NCI-H1694 treated with DMSO at 0.1 percent for 48 hours (cell line): ENCODE measurements around the gene MTREX.

Experiments used
- DNase-seq: peaks from one replicate; lab custom pipeline; 2025; lab: John Stamatoyannopoulos, UW

The MTREX gene

DNA sequence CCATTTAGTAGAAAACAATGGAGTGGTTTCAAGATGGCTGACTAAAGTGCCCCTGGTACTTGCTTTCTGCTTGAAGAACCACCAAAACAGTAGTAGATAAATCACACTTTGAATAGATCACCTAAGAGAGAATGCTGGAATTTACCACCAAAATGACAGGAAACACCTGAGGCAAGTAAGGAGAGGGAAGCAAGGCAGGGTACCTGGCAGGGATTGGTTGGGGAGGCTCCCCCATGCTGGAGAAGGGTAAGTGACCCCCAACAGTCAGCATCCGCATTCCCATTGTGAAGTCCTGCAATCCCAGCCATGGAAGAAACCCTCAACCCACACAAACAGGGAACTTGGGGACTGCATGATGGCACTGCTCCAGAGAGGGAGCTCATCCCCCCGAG, 121.4 kb downstream of the MTREX start:
- no peak for DNase-seq

DNA sequence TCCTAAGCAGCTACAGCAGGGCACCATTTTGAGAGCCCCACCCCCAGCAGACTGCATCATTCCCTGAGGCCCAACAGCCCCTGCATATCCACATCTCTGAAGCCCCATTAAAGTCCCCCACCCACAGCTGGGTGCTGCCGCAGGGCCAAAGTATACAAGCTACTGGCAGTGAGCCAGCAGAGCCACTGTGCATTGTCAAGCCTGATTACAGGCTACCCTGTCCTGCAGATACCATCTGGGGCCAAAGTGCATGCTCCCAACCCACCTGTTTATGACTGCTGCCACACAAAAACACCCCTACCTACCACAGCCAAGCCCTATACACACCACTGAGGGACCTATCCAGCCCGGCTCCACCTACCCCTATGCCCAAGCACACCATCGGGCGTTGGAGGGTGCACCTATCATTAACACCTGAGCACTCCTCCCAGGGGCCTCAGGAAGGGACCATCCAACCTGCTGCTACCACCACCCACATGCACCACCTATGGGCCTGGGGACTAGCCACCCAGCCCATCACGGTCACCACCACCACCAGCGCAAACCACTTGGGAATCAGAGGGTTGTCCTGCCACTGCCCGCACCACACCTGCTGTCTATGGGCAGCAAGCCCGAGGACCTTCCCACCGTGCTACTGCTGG, 121.9 kb downstream of the MTREX start:
- DNase-seq = no peak

DNA sequence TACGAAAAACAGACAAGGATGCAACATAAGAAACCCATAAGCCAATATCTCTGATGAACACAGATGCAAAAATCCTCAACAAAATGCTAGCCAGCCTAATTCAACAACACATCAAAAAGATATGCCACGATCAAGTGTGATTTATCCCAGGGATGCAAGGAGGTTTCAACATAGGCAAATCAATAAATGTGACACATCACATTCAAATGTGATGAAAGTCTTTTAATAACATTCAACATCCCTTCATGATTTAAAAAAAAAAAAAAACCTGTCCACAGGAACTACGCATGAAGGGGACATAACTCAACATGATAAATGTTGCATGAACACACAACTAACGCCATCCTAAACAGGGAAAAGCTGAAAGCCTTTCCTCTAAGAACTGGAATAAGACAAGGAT, 124.8 kb downstream of the MTREX start:
- DNase-seq = no peak

DNA sequence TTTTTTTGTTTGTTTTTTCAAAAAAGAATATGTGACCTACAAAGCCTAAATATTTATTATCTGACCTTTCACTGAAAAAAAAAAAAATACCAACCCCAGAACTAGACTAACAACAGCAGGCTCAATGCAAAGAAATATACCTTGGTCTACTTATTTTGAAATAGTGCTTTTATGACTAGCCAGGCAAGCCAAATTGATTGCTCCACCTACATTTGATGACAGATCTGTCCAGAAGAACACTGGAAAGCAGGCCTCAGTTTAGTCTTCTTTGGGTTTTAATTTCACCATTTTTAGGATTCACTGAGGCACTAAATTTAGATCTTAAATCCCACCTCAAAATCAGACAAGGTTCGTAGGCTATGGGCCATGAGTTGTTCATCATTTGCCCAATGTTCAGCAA, 129.7 kb downstream of the MTREX start:
- DNase-seq = no peak

DNA sequence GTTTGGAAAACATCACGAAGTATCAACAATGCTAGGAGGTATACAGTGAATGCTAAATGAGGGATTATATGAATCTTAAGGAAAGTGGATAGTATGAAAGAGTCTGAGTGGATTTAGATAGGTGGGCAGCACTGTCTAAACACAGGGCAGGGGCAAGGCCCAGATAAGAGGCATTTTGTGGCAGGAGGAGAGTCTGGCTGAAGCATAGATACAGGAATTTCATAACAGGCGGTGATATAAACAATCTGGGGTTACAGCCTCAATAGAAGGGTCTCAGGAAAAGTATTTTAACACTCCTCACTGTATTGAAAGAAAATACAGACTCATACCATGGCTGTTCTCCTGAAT, 130.0 kb downstream of the MTREX start:
- no peak for DNase-seq

DNA sequence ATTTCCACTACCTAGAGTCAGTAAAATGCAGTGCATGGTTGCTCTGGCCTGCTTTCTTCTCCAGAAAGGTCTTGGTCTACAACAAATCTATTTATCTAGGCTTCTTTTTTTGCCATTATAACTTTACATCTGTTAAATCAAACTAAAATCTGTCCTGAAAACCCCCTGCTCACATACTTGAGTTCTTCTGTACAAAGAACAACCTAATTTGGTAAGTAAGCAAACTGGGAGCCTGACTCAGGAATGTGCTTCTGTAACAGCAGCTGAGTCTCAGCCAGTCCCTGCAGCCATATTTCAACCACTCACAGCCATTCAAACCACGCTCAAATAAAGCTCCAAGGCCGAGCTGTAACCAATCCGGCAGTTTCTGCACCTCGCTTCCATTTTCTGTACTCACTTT, 131.2 kb downstream of the MTREX start:
- no peak for DNase-seq

DNA sequence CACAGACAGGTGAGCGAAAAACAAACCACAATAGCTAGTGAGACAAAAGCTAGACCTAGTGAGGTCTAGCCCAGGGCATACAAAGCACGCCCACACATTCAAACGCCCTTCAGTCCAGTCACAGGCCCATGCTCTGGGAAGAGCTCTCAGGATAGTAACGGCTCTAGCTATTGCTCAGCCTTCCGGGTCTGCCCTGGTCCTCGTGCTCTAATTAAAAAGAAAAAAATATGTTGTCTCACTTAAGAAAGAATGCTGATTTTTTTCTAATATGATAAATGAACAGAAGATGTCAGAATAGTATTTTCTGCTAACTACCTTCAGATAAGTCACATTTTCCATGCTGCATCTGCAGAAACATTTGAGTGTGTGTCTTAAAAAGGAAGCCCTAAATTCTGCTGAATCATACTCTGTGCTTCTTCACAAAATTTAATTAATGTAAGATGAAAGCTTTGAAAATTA, 132.4 kb downstream of the MTREX start:
- no peak for DNase-seq

DNA sequence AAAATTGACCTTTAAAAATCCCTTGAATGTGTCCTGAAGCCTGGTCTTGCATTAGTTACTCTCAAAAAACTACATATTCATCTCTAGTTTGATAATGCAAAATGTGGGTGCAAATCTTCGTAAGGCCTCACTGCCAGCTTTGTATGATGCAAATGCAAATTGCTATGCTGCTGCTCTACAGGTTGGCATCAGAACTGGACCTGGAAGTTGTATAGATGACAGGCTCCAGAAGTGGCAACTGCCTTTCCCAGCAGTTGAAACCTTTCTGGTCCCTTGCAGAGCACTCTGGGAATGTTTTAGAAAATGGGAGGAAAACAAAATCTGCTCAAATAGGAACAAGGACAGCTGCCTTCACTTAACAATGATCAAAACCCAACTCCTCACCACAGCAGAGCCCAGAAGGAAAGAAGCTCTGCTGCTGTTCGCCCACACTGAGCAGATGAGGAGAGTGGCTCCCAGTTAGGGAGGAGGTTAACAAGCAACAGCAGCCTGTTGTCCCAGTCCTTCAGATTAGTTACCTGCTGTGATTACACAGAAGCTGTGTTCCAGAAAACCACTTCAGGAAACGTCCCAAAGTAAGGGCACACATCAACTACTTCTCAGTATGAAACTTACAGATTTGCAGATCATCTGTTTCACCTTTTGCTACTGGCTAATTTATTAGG, 133.4 kb downstream of the MTREX start:
- no peak for DNase-seq

DNA sequence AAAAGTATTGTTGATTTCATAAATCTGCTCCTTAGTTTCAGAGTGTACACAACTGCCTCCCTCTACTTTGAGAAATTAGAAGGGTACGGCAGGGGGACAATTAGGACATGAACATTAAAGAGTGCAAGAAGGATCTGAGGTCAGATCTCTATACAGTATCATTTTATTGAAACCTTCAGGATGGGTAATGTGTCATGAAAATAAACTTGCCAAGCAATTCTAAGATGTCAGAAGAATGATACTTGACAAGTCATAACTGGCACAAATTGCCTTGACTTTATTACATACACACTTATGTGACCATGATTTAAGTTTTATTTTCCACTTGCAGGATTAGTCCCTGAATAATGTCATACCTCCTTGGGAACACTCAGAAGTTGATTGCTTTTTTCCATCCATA, 134.2 kb downstream of the MTREX start:
- no peak for DNase-seq

DNA sequence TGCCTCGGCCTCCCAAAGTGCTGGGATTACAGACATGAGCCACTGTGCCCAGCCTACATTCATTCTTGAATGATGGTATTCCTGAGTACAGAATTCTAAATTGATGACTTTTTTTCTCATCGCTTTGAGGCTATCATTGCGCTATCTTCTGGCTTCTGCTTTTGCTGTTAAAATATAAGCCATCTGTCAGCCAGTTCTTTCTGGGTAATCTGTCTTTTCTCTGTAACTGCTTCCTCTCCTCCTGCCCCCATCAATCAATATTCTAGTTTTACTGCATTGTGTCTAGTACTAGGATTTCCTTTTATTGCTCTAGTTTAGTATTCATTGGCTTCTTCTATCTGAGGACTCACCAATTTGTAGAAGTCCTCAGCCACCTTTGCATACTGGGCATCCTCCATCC, 138.0 kb downstream of the MTREX start:
- DNase-seq = no peak

DNA sequence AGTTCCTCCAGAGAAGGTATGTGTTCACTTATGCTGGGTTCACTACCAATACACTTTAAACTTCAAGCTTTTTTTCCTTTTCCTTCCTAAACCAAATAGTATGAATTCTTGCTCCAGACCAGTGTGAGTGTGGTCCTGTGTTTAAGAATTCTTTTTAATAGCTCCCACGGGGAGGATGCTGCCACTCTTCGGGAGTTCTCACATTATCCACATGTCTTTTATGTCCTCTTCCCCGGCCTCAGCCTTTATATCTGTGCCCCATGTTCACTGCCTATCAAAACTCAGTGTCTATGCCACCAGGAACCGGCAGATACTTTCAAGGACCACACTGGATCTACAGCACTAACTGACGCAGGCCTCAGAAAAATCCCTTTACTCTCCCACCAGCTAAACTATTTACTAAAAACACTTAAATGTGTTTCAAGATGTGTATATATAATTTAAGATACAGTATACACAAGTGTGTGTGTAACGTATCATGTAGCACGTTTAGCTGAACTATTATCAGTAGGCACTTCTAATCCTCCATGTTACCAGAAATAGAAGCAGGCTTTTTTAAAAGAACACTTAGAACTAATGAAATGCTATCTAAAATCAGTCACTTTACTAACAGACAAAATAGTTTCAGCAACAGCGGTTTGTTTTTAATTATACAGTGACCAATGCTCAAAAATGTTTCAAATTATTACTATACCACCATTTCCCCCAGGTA, 139.0 kb downstream of the MTREX start:
- DNase-seq = no peak

DNA sequence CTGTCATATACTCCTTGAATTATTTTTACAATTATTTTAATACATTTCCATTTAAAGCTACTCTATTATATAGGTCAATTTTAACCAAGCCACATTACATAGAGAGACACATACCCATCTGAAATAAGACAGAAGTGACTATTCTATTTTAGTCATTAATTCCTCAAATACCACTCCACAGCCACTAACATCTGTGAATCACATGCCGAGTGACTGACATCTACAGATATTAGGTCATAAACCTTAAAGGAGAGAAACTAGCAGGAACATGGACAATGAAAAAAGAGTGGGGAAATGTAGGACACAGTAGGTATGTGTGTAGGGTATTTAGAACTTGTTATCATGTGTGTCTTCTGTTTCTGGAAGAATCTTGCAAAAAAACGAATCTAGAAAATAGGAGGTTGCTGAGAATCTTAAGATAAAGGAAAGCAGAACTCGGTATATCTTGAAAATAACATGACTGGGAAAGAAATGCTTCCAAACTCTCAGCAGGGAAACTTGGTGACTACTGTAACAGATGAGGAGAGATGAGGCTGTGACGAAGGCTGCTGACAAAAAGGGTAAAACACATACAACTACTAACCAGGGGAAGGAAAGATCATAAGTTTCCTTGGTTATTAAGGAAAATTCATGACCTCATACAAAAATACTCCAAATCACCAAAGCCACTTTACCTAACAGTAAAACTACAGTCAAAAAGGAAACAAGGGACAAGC, 142.4 kb downstream of the MTREX start:
- no peak for DNase-seq

DNA sequence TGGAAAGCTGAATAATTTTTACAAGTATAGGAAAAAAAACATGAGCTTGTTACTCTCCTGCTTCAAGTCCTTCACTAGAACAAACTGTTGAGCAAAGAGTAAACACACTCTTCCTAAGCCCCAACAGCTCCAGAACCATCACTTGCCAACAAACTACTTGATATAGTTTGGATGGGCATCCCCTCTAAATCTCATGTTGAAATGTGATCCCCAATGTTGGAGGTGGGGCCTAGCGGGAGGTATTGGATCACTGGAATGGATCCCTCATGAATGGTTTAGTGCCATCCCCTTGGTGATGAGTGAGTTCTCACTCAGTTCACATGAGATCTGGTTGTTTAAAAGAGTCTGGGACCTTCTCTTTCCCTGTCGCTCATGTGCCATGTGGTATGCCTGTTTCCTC, 144.2 kb downstream of the MTREX start:
- no peak for DNase-seq

DNA sequence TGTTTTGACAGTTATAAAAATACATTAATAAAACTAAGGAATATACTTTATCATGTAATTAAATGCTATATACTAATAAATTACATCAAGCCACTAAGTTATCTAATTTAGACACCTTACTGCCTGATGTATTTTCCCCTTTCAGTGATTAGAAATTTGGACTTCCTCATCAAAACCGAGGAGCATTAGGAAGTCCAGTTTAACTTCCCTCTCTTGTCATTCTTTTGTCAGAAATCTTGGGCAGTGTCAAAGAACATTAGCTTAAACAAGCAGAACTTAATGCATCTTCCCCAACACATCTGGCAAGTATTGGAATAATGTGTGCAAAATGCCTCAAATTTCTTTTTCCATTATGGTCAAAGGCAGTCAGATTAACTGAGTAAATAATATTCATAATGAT, 145.4 kb downstream of the MTREX start:
- DNase-seq = no peak

DNA sequence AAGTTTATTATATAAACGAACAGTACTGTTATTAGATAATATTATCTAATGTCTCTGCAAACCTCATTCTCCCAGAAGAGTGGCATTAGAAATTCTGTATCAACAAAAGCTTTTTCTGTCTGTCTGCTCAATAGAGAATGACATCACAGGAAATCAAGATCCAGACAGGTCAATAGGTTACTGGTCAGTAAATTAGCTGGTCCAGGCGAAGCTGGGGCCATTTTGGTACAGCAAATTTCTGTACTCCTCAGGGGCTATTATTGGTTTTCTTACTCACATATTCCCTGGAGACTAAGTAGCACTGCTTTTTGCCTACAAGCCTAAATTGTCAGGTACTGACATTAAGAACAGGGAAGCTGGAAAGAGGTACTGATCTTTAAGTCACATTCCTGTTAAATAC, 146.5 kb downstream of the MTREX start:
- DNase-seq = no peak

DNA sequence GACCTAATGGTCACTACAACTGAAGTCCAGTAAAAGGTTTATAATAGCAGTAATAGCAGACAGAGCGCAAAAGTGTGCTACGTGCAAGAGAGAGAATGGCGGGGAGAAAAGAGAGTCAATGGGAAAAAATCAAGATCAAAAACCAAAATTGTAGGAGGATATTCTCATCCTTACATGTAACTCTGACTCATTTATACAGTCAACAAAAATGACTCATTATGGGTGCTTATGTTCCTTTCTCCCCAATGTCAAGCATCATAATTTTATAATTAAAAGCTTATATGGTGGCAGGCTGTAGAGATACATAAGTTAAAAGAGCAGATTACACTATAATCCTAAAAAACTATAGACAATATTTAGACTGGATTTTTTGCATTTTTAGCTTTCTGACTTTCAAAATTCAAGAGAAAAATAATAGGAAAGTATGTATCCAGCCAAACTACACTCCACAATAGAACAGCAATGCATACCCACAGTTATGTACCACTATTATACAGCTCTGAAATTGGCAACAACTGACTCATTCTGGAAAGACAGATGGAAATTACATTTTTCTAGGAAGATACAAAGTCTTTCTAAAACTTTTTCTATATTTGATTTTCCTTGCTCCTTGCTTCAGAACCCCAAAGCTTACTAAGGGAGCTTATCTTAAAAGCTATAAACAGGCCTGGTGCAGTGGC, 148.6 kb downstream of the MTREX start:
- no peak for DNase-seq

DNA sequence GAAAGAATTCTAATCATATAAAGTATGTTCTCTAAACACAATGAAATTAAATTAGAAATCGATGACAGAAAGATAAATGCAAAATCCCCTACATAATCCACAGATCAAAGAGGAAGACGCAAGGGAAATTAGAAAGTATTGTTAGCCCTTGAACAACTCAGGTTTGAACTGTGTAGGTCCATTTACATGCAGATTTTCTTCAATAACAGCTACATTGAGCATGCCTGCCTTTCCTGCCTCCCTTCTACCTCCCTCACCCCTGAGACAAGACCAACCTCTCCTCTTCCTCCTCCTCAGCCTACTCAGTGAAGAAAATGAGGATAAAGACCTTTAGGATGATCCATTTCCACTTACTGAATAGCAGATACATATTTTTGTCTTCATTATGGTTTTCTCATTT, 151.8 kb downstream of the MTREX start:
- no peak for DNase-seq

DNA sequence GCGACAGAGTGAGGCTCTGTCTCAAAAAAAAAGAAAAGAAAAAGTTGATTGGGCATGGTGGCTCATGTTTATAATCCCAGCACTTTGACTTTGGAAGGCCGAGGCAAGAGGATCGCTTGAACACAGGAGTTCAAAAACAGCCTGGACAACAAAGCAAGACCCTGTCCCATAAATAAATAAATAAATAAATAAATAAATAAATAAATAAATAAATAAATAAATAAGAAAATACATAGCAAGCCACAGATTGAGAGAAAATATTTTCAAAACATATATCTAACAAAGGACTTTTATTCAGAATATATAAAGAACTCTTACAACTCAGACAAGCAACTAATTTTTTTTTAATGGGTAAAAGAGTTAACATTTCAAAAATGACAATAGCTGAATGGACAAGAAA, 155.8 kb downstream of the MTREX start:
- no peak for DNase-seq

DNA sequence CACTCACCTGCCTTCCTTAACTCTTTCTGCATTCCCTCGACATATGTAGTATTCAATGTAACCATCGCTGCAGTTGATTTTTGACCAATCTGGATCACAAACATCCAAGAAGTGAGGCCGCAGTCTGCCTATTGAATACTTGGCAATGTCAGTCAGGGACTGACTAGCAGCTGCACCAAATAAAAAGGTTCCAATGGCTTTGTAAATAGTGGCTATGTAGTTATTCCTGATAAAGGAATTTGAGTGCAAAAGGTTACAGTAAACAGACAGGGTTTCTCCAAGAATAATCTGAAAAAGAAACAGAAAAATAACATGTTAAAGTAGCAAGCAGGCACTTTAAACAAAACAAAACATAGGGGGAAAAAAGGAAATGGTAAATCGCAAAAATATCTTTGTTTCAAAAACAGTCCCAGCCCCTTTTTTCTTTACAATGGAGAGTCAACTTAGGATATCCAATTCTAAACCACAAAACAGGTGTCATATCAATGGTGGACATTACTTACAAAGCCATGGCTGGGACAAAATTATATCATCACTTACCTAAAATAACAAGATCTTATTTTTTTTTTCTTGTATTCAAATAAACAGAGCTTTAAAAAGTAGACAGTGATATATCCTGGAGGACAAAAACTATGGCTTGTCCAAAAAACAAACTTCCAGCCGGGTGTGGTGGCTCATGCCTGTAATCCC, 160.2 kb downstream of the MTREX start:
- no peak for DNase-seq

DNA sequence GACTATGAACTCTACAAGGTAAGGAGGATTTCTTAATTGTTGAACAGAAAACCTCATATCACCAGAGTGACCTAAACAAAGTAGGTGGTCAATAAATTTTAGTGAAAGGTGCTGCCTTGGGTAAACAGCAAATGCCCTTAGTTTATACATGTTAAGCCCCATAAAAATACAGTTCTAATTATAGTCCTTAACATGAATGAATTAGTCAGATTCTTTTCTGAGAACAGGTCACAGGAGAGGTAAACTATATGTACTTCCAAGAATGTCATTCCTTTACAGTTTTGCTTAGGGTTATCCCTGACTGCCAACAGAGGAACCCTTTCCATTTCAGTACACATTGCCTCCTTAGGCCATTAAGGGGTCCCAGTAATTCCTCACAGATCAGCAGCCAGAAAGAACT, 162.1 kb downstream of the MTREX start:
- no peak for DNase-seq

DNA sequence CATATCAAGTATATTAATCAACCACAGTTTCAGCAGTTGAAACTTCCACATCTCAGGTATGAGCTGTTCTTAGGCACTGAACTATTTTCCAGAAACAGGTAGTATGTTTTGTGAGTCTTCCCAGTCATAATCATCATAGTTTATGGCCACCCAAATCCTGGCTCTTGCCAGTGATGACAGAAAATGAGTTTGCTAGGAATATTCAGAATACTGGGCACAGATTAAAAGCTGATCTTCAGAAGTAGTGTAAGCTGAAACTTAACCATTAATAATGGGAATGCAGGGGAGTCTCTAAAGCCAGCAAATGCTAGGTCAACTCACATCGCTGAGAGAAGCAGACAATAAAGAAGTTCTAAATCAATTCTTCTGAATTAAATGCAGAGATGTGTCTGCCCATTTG, 162.5 kb downstream of the MTREX start:
- no peak for DNase-seq

DNA sequence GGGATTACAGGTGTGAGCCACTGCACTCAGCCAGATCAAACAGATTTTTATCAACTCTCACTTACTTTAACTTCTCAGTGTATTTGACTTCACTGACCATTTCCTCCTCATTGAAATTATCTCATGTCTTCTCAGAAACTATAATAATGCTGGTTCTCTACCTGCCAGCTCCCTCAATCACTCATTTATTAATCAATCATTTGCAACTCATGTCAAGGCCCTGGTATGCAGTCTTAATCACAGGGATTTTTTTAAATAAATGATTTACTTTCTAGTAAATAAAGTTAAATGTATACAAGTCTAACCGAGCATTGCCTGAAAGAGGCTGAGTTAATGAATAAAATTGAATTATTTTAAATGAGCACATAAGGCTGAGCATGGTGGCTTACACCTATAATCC, 163.7 kb downstream of the MTREX start:
- no peak for DNase-seq
